Stimulated activated naive CD8-positive, alpha-beta T cell treated with anti-CD3 and anti-CD28 coated beads, Interleukin-15, amount 100 ng/mL, for 72 hours (primary cell): ENCODE results near the gene FIGLA.

Experiments
- ATAC-seq: fragments of 150-1000 bp; cut with Tn5 transposase; 2 replicates; pipeline ENCODE4 v1.10.0; 2021; ENCODE audit warnings: mild to moderate bottlenecking, moderate library complexity
- DNase-seq, 2 donors: peaks; one replicate each; pipeline ENCODE4 v3.0.0; 2021 to 2022
- H3K27ac Mint-ChIP-seq, 2 donors: one replicate each; pipeline ENCODE4 v1.8.0; 2022; ENCODE audit warnings: mild to moderate bottlenecking in 2 of 2, mixed read lengths in 2 of 2, moderate library complexity in 2 of 2
- H3K27me3 Mint-ChIP-seq: one replicate; pipeline ENCODE4 v1.8.0; 2022; ENCODE audit warnings: mixed read lengths
- H3K4me1 Mint-ChIP-seq: one replicate; pipeline ENCODE4 v1.8.0; 2022; ENCODE audit warnings: mild to moderate bottlenecking, mixed read lengths
- H3K4me3 Mint-ChIP-seq, 2 donors: one replicate each; pipeline ENCODE4 v1.8.0; 2022; ENCODE audit warnings: mild to moderate bottlenecking in 2 of 2, mixed read lengths in 2 of 2, moderate library complexity in 1 of 2
- H3K9me3 Mint-ChIP-seq, 2 donors: one replicate each; pipeline ENCODE4 v1.8.0; 2022; ENCODE audit warnings: mixed read lengths in 2 of 2

FIGLA gene

GRCh38 chr2:70790136-70790828, at the start of gene FIGLA:
Gene FIGLA (minus strand): TSS chr2:70790643. CDS start chr2:70790638, 5 bp downstream.
- Mint-ChIP-seq H3K27me3 (peaks cover 60% of the 10 kb centered on the region), H3K9me3 (no peaks in the 10 kb centered on the region), H3K4me3 (peak within 1 kb of the TSS; percentile 78 to 79), H3K27ac (peak within 1 kb of the TSS in 1 of 2 donors; percentile 53), H3K4me1 (peaks cover 19% of the 10 kb centered on the region)
- ATAC-seq (peak; percentile 16), DNase-seq (peak; percentile 10 to 17)

GRCh38 chr2:70837980-70838925, 47.8 kb upstream of the FIGLA start:
- no peaks in the 10 kb centered on the region for H3K4me1 Mint-ChIP-seq

GRCh38 chr2:70835643-70836042, 45.2 kb upstream of the FIGLA start, which contains the start of gene CD207:
Gene CD207 (minus strand): TSS chr2:70835816. CDS start chr2:70835776, 40 bp downstream.
- DNase-seq (no peak), ATAC-seq (no peak)
- Mint-ChIP-seq H3K9me3 (no peaks in the 10 kb centered on the region), H3K4me3 (no peak within 1 kb of the TSS), H3K27ac (peak within 1 kb of the TSS; percentile 27 to 71), H3K4me1 (no peaks in the 10 kb centered on the region), H3K27me3 (no peaks in the 10 kb centered on the region)

More at GRCh38 chr2:70837980-70838925, 47.8 kb upstream of the FIGLA start:
- ATAC-seq: no peak
- Mint-ChIP-seq H3K9me3 (peaks cover 0 to 6% of the 10 kb centered on the region in 2 donors), H3K27ac (no peak overlapping the region), H3K27me3 (no peaks in the 10 kb centered on the region), H3K4me3 (no peak overlapping the region)
- no peak for DNase-seq

GRCh38 chr2:70834881-70835280, 44.4 kb upstream of the FIGLA start:
- DNase-seq (no peak), ATAC-seq (no peak)
- Mint-ChIP-seq H3K27me3 (peaks cover 3% of the 10 kb centered on the region), H3K9me3 (no peaks in the 10 kb centered on the region), H3K4me3 (no peak overlapping the region), H3K4me1 (peaks cover 5% of the 10 kb centered on the region), H3K27ac (peak overlapping the region; percentile 23 to 71)

GRCh38 chr2:70834106-70834505, 43.7 kb upstream of the FIGLA start:
- no peak for DNase-seq
- H3K4me3 Mint-ChIP-seq: no peak overlapping the region
- no peak overlapping the region for H3K27ac Mint-ChIP-seq
- H3K4me1 Mint-ChIP-seq: peaks cover 7% of the 10 kb centered on the region
- peaks cover 7% of the 10 kb centered on the region for H3K27me3 Mint-ChIP-seq
- ATAC-seq: no peak
- H3K9me3 Mint-ChIP-seq: no peaks in the 10 kb centered on the region

- H3K9me3 Mint-ChIP-seq: no peaks in the 10 kb centered on the region
- peaks cover 12% of the 10 kb centered on the region for H3K4me1 Mint-ChIP-seq
- H3K27ac Mint-ChIP-seq: no peak overlapping the region
- ATAC-seq (no peak), DNase-seq (no peak)
- H3K27me3 Mint-ChIP-seq: peaks cover 7% of the 10 kb centered on the region
- no peak overlapping the region for H3K4me3 Mint-ChIP-seq
These were observed 42.8 kb upstream of the FIGLA start for GRCh38 chr2:70833246-70833645.

GRCh38 chr2:70832386-70832785, 41.9 kb upstream of the FIGLA start:
- ATAC-seq (no peak), DNase-seq (no peak)
- Mint-ChIP-seq H3K9me3 (no peaks in the 10 kb centered on the region), H3K27me3 (peaks cover 7% of the 10 kb centered on the region), H3K4me1 (peaks cover 20% of the 10 kb centered on the region), H3K27ac (no peak overlapping the region), H3K4me3 (no peak overlapping the region)

- Mint-ChIP-seq H3K4me3 (no peak overlapping the region), H3K27ac (no peak overlapping the region), H3K27me3 (peaks cover 7% of the 10 kb centered on the region), H3K4me1 (peaks cover 25% of the 10 kb centered on the region), H3K9me3 (no peaks in the 10 kb centered on the region)
- no peak for ATAC-seq
- no peak for DNase-seq
These were observed 41.4 kb upstream of the FIGLA start for GRCh38 chr2:70831861-70832260.

GRCh38 chr2:70830366-70830765, 39.9 kb upstream of the FIGLA start:
- Mint-ChIP-seq H3K27ac (no peak overlapping the region), H3K9me3 (no peaks in the 10 kb centered on the region), H3K4me3 (no peak overlapping the region), H3K27me3 (peaks cover 7% of the 10 kb centered on the region), H3K4me1 (peaks cover 32% of the 10 kb centered on the region)
- no peak for ATAC-seq
- no peak for DNase-seq

GRCh38 chr2:70829916-70830315, 39.5 kb upstream of the FIGLA start:
- no peak overlapping the region for H3K4me3 Mint-ChIP-seq
- ATAC-seq (no peak), DNase-seq (no peak)
- peaks cover 7% of the 10 kb centered on the region for H3K27me3 Mint-ChIP-seq
- peaks cover 35% of the 10 kb centered on the region for H3K4me1 Mint-ChIP-seq
- peak overlapping the region; percentile 36 to 84 for H3K27ac Mint-ChIP-seq
- H3K9me3 Mint-ChIP-seq: no peaks in the 10 kb centered on the region

- ATAC-seq (peak; percentile 19), DNase-seq (no peak)
- no peaks in the 10 kb centered on the region for H3K9me3 Mint-ChIP-seq
- H3K27me3 Mint-ChIP-seq: peaks cover 7% of the 10 kb centered on the region
- no peak overlapping the region for H3K4me3 Mint-ChIP-seq
- H3K27ac Mint-ChIP-seq: peak overlapping the region; percentile 36 to 84
- H3K4me1 Mint-ChIP-seq: peaks cover 38% of the 10 kb centered on the region
These were observed 38.7 kb upstream of the FIGLA start for GRCh38 chr2:70828914-70829824.

GRCh38 chr2:70828115-70828514, 37.7 kb upstream of the FIGLA start:
- peaks cover 7% of the 10 kb centered on the region for H3K27me3 Mint-ChIP-seq
- no peak for DNase-seq
- peaks cover 42% of the 10 kb centered on the region for H3K4me1 Mint-ChIP-seq

GRCh38 chr2:70827388-70827787, 36.9 kb upstream of the FIGLA start:
- DNase-seq: no peak
- Mint-ChIP-seq H3K4me1 (peaks cover 49% of the 10 kb centered on the region), H3K9me3 (no peaks in the 10 kb centered on the region), H3K27me3 (peaks cover 7% of the 10 kb centered on the region), H3K4me3 (peak overlapping the region; percentile 38 to 75), H3K27ac (peak overlapping the region; percentile 72 to 98)
- no peak for ATAC-seq

More at GRCh38 chr2:70828115-70828514, 37.7 kb upstream of the FIGLA start:
- no peaks in the 10 kb centered on the region for H3K9me3 Mint-ChIP-seq
- H3K4me3 Mint-ChIP-seq: no peak overlapping the region
- peak overlapping the region in 1 of 2 donors; percentile 72 for H3K27ac Mint-ChIP-seq
- ATAC-seq: no peak

GRCh38 chr2:70826696-70827350, 36.4 kb upstream of the FIGLA start:
- DNase-seq: no peak
- peaks cover 7% of the 10 kb centered on the region for H3K27me3 Mint-ChIP-seq
- peak overlapping the region; percentile 66 to 98 for H3K27ac Mint-ChIP-seq
- H3K9me3 Mint-ChIP-seq: no peaks in the 10 kb centered on the region
- peaks cover 52% of the 10 kb centered on the region for H3K4me1 Mint-ChIP-seq
- peak; percentile 62 for ATAC-seq
- H3K4me3 Mint-ChIP-seq: peak overlapping the region; percentile 38 to 75
